Ectodermal cell (in vitro differentiated cells): Measurements from ENCODE around the gene GPX1. TPM values are rescaled to one million over a fixed set of nuclear protein-coding genes. Genes with fewer than 3 reads are reported as not detected.
"Not testable (repeated sequence)": the region's sequence is repeated elsewhere in the genome, so short reads cannot be mapped to it uniquely, and the experiment has no call there.

Experiments
- H3K27ac ChIP-seq: 2 replicates; pipeline ENCODE4 v1.7.0; 2013; ENCODE audit warnings: mild to moderate bottlenecking, low read depth, low read length; ENCODE audit not compliant: insufficient read depth, poor library complexity, severe bottlenecking
- H3K27me3 ChIP-seq: 2 replicates; pipeline ENCODE4 v1.7.0; 2013; ENCODE audit warnings: mild to moderate bottlenecking, low read length; ENCODE audit not compliant: insufficient read depth, control insufficient read depth, poor library complexity, severe bottlenecking
- H3K36me3 ChIP-seq: one replicate; pipeline ENCODE4 v1.7.0; 2013; ENCODE audit warnings: low read length; ENCODE audit not compliant: control insufficient read depth, insufficient read depth
- H3K4me1 ChIP-seq: one replicate; pipeline ENCODE4 v1.7.0; 2013; ENCODE audit warnings: low read length; ENCODE audit not compliant: control insufficient read depth, insufficient read depth
- H3K4me3 ChIP-seq: 2 replicates; pipeline ENCODE4 v1.7.0; 2013; ENCODE audit warnings: low read depth, low read length, control low read depth; ENCODE audit not compliant: insufficient read depth
- H3K9me3 ChIP-seq: 2 replicates; pipeline ENCODE4 v1.7.0; 2013; ENCODE audit warnings: mild to moderate bottlenecking, low read length, moderate library complexity; ENCODE audit not compliant: control insufficient read depth
- WGBS, 2 experiments: methylation state at CpG; one replicate each; pipeline ENCODE4 v1.1.7; 2013; ENCODE audit warnings: missing lambda C conversion rate in 2 of 2; 5-methylcytosine and 5-hydroxymethylcytosine counted together
- polyA plus RNA-seq, 4 experiments: library from polyadenylated mRNA; stranded (reverse); fragments of 50-300 nt; gene quantifications; one replicate each; pipeline ENCODE4 v1.2.3, GENCODE V29; 2013

Gene GPX1
- polyA plus RNA-seq (2013, experiment 1 of 4), result 195 TPM
- 179 TPM for polyA plus RNA-seq (2013, experiment 2 of 4)
- 139 TPM for polyA plus RNA-seq (2013, experiment 3 of 4)
- 137 TPM for polyA plus RNA-seq (2013, experiment 4 of 4)

- Histone ChIP-seq H3K36me3 (peaks cover 27% of the 10 kb centered on the region), H3K27me3 (no peaks in the 10 kb centered on the region), H3K4me3 (peak within 1 kb of the TSS; percentile 85), H3K4me1 (peaks cover 10% of the 10 kb centered on the region), H3K27ac (peak within 1 kb of the TSS; percentile 89), H3K9me3 (no peaks in the 10 kb centered on the region)
- 4 to 5% methylated on average over 46 of the region's 46 CpGs for WGBS, 2 experiments
Observed at GRCh38 chr3:49358217-49358883, at the start of gene GPX1. GPX1 (minus strand) TSS chr3:49358353; CDS start chr3:49358278, 75 bp downstream.

GRCh38 chr3:49406571-49407565 lies 48.7 kb upstream of the GPX1 start:
- H3K27me3 ChIP-seq, result no peaks in the 10 kb centered on the region
- no peak overlapping the region for H3K4me3 ChIP-seq
- no peaks in the 10 kb centered on the region for H3K4me1 ChIP-seq
- no peaks in the 10 kb centered on the region for H3K9me3 ChIP-seq
- H3K36me3 ChIP-seq, result peaks cover 6% of the 10 kb centered on the region
- H3K27ac ChIP-seq, result no peak overlapping the region
- 93% methylated on average over 16 to 17 of the region's 17 CpGs for WGBS, 2 experiments

GRCh38 chr3:49405570-49405969 lies 47.4 kb upstream of the GPX1 start:
- 95 to 97% methylated on average over 9 of the region's 9 CpGs for WGBS, 2 experiments
- H3K27me3 ChIP-seq, H3K27ac ChIP-seq: not testable (repeated sequence)

GRCh38 chr3:49403891-49404290 lies 45.7 kb upstream of the GPX1 start:
- no peaks in the 10 kb centered on the region for H3K27me3 ChIP-seq
- H3K27ac ChIP-seq, result no peak overlapping the region
- no peak overlapping the region for H3K4me3 ChIP-seq
- 94 to 95% methylated on average over 4 to 5 of the region's 5 CpGs for WGBS, 2 experiments
- no peaks in the 10 kb centered on the region for H3K4me1 ChIP-seq
- peaks cover 6% of the 10 kb centered on the region for H3K36me3 ChIP-seq
- no peaks in the 10 kb centered on the region for H3K9me3 ChIP-seq

More at GRCh38 chr3:49405570-49405969, 47.4 kb upstream of the GPX1 start:
- not testable (repeated sequence) for H3K4me1 ChIP-seq, H3K4me3 ChIP-seq, H3K36me3 ChIP-seq, H3K9me3 ChIP-seq

DNA sequence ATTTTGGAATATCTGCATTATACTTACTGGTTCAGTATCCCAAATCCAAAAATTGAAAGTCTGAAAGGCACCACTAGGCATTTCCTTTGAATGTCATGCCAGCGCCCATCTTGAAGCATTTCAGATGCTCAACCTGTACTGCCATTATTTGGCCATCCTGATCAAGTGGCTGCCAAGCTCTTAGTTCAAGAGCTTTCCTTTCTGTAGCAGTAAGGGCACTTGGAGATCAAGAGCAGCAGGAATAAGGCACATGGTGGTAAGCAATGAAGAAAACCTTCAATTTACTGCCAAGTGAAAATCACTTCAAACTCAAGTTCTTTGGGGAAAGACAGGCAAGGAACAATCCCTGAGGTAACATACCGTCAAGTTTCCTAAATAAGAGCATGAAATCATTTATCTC lies 43.6 kb upstream of the GPX1 start:
- no peak overlapping the region for H3K27ac ChIP-seq
- WGBS, 2 experiments, result 90 to 97% methylated on average over 1 to 2 of the region's 2 CpGs
- H3K36me3 ChIP-seq, result peaks cover 6% of the 10 kb centered on the region
- no peaks in the 10 kb centered on the region for H3K27me3 ChIP-seq
- no peak overlapping the region for H3K4me3 ChIP-seq
- H3K4me1 ChIP-seq, result no peaks in the 10 kb centered on the region
- H3K9me3 ChIP-seq, result no peaks in the 10 kb centered on the region

DNA sequence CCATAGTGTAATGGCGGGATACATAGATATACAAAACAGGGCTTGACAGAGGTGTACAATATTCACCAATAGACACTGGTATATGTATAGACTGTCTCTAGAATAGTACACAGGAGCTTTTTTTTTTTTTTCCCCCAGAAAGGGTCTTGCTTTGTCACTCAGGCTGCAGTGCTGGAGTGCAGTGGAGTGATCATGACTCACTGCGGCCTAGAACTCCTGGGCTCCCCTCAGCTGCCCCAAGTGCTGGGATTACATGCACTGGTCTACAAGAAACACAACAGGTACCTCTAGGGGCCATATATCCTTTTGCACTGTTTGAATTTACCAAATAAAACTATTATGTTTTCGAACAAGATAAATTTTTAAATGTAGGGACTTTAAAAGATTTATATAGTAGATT lies 41.3 kb upstream of the GPX1 start:
- H3K36me3 ChIP-seq, result peaks cover 6% of the 10 kb centered on the region
- no peak overlapping the region for H3K4me3 ChIP-seq
- no peaks in the 10 kb centered on the region for H3K4me1 ChIP-seq
- no peaks in the 10 kb centered on the region for H3K27me3 ChIP-seq
- H3K9me3 ChIP-seq, result no peaks in the 10 kb centered on the region
- 96 to 98% methylated on average over 1 to 2 of the region's 3 CpGs for WGBS, 2 experiments
- no peak overlapping the region for H3K27ac ChIP-seq

DNA sequence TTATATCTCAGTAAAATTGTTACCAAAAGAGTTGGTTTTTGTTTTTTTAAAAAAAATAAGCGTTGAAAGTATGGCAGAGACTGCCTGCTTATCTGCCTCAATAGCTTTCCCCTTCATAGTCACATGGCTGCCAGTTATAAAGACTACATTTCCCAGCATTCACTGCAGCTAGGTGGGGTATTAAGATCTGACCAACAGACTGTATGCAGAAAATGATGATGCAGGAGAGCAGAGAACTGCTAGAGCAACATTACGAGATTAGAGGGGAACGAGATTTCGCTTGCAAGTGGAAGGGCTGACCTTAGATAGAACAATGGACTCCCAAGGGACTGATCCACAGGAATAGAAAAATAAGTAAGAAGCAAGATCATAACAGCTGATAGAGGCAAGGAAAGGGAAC lies 39.3 kb upstream of the GPX1 start:
- no peak overlapping the region for H3K27ac ChIP-seq
- H3K4me3 ChIP-seq, result no peak overlapping the region
- no peaks in the 10 kb centered on the region for H3K36me3 ChIP-seq
- H3K27me3 ChIP-seq, result no peaks in the 10 kb centered on the region
- WGBS, 2 experiments, result 91 to 92% methylated on average over 4 of the region's 4 CpGs
- H3K9me3 ChIP-seq, result no peaks in the 10 kb centered on the region
- H3K4me1 ChIP-seq, result no peaks in the 10 kb centered on the region

DNA sequence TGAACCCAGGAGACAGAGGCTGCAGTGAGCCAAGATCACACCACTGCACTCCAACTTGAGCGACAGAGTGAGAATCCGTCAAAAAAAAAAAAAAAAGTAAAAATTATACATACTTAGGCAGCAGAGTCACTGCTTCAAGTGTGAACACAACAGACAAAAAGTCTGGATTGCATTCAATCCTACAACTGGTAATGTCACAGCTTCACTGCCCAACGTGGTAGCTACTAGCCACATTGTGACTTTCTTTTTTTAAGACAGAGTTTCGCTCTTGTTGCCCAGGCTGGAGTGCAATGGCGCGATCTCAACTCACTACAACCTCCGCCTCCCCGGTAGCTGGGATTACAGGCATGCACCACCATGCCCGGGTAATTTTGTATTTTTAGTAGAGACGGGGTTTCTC lies 33.2 kb upstream of the GPX1 start:
- H3K36me3 ChIP-seq, H3K27me3 ChIP-seq, H3K9me3 ChIP-seq, H3K27ac ChIP-seq, H3K4me1 ChIP-seq, H3K4me3 ChIP-seq: not testable (repeated sequence)
- WGBS, 2 experiments, result 85 to 86% methylated on average over 10 of the region's 10 CpGs

GRCh38 chr3:49389297-49389696 lies 31.1 kb upstream of the GPX1 start:
- no peaks in the 10 kb centered on the region for H3K9me3 ChIP-seq
- WGBS, 2 experiments, result 92 to 95% methylated on average over 6 of the region's 6 CpGs
- H3K4me3 ChIP-seq, result no peak overlapping the region
- H3K36me3 ChIP-seq, result no peaks in the 10 kb centered on the region
- no peaks in the 10 kb centered on the region for H3K27me3 ChIP-seq
- H3K27ac ChIP-seq, result no peak overlapping the region
- no peaks in the 10 kb centered on the region for H3K4me1 ChIP-seq

DNA sequence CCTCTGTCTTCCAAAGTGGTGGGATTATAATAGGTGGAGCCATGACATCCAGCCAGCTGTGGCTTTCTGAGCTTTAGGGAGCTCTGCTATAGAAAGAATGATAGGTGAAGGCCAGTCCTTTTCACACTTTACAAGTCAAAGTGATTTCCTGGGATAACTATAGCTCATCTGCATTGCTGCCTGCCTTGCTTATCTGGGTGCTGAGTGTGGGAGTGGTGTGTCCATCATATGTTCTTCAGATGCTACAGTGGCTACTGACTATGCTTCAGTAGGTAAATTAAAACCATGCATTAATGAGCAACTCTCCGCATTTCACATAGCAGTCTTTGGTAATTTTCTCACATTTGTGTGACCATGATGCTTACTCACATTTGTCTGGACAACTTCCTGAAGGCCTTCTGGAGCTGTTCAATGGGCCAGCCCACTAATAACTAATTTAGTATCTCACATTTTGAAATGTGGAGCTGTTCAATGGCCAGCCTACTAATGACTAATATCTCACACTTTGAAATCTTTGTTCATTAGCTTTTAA lies 30.2 kb upstream of the GPX1 start:
- no peaks in the 10 kb centered on the region for H3K27me3 ChIP-seq
- 96 to 100% methylated on average over 1 of the region's 1 CpG for WGBS, 2 experiments
- H3K27ac ChIP-seq, result no peak overlapping the region
- no peaks in the 10 kb centered on the region for H3K36me3 ChIP-seq
- H3K4me3 ChIP-seq, result no peak overlapping the region
- H3K4me1 ChIP-seq, result no peaks in the 10 kb centered on the region
- no peaks in the 10 kb centered on the region for H3K9me3 ChIP-seq
